Ascending aorta (tissue), 2 donors: ENCODE measurements around the gene ITPK1. TPM values are rescaled to one million over a fixed set of nuclear protein-coding genes. Genes with fewer than 3 reads are reported as not detected.

ENCODE experiments used
- DNase-seq, 2 donors: peaks; one replicate each; pipeline ENCODE4 v3.0.0-alpha.2; 2019; ENCODE audit warnings: low spot score in 2 of 2
- H3K27ac ChIP-seq, 2 donors: fragments of 200-600 bp; sonication (generic); one replicate each; pipeline ENCODE4 v1.5.1; 2016 to 2017; ENCODE audit warnings: mild to moderate bottlenecking in 1 of 2
- H3K27me3 ChIP-seq: fragments of 200-600 bp; sonication (generic); one replicate; pipeline ENCODE4 v1.5.1; 2017
- H3K36me3 ChIP-seq, 2 donors: fragments of 200-600 bp; sonication (generic); one replicate each; pipeline ENCODE4 v1.5.1; 2016
- H3K4me1 ChIP-seq, 2 donors: fragments of 200-600 bp; sonication (generic); one replicate each; pipeline ENCODE4 v1.5.1; 2016 to 2017; ENCODE audit warnings: mild to moderate bottlenecking in 1 of 2
- H3K4me3 ChIP-seq, 2 donors: fragments of 200-600 bp; sonication (generic); one replicate each; pipeline ENCODE4 v1.5.1; 2016 to 2017; ENCODE audit warnings: mild to moderate bottlenecking in 1 of 2
- H3K9me3 ChIP-seq, 2 donors: fragments of 200-600 bp; sonication (generic); one replicate each; pipeline ENCODE4 v1.5.1; 2016
- CTCF ChIP-seq, 3 experiments: fragments of 200-600 bp in 2 of 3; fragments of 450-650 bp in 1 of 3; sonication (generic) in 2 of 3; IDR thresholded peaks; one replicate each; pipeline ENCODE4 v1.5.1; 2016 to 2019; ENCODE audit warnings: antibody characterized with exemption in 3 of 3, mild to moderate bottlenecking in 1 of 3, moderate library complexity in 1 of 3
- intact Hi-C: fragments of 100-400 bp; cut with DNase I; formaldehyde crosslinking; loops from one replicate; pipeline ENCODE4 v1.15.1; 2023
- total RNA-seq: library from RNA; depleted of rRNA; stranded (reverse); fragments of >200 nt; gene quantifications from one replicate; pipeline ENCODE4 v1.1.0, GENCODE V29; 2016

ITPK1 gene
- total RNA-seq, 1 donor from 2014 or later, result 85.3 TPM

DNA sequence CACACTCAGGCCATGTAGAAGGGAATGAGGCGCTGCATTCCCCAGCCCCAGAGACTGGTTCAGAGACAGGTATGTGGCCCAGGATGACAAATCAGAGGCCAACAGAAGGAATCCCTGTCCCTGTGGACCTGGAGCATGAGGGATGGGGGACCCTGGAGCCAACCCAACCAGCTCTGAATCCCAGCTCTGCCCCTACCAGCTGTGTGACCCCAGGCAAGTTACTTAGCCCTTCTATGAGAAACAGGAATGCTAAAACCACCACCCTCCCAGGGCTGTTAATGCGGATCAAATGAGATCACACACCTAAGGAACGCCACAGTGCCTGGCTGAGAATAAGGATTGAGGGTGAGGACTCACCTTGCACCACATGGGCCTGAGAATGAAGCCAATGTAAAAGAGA lies 15.6 kb downstream of the ITPK1 start:
- no peak for DNase-seq
- no peaks in the 10 kb centered on the region for H3K9me3 ChIP-seq
- no peak overlapping the region for H3K27ac ChIP-seq
- TF ChIP-seq CTCF (IDR thresholded peaks at IDR 0.05), result no peak
- intact Hi-C loops, result no loop called here
- no peak overlapping the region for H3K4me3 ChIP-seq
- H3K36me3 ChIP-seq, result no peaks in the 10 kb centered on the region
- H3K27me3 ChIP-seq, result no peaks in the 10 kb centered on the region
- H3K4me1 ChIP-seq, result peaks cover 0 to 7% of the 10 kb centered on the region in 2 donors

DNA sequence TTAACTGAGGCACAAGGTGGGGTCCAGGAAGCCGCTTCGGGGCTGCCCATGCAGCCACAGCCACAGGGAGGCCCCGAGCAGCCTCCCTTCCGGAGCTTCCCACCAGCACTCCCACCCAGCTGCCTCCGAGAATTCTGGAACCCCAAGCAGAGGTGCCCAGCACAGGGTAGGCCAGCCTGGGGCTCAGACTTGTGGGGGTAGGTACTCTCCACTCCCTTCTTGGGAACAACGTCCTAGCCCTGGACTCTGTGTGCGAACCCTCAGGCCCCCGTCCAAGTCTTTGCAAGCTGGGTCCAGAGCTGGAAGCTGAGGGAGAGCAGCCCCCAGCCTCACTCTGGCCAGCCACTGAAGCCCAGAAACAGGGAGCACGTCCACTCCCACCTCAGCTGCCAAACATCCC lies 16.1 kb downstream of the ITPK1 start:
- TF ChIP-seq CTCF (IDR thresholded peaks at IDR 0.05), result no peak
- Histone ChIP-seq H3K9me3 (no peaks in the 10 kb centered on the region), H3K36me3 (no peaks in the 10 kb centered on the region), H3K4me1 (peaks cover 0 to 7% of the 10 kb centered on the region in 2 donors), H3K27me3 (no peaks in the 10 kb centered on the region), H3K4me3 (no peak overlapping the region), H3K27ac (no peak overlapping the region)
- no peak for DNase-seq
- intact Hi-C loops, result no loop called here

- H3K4me1 ChIP-seq, result peaks cover 0 to 7% of the 10 kb centered on the region in 2 donors
- no peaks in the 10 kb centered on the region for H3K36me3 ChIP-seq
- H3K27ac ChIP-seq, result no peak overlapping the region
- no peak for TF ChIP-seq CTCF (IDR thresholded peaks at IDR 0.05)
- no peaks in the 10 kb centered on the region for H3K27me3 ChIP-seq
- no peak for DNase-seq
- H3K9me3 ChIP-seq, result no peaks in the 10 kb centered on the region
- no peak overlapping the region for H3K4me3 ChIP-seq
- intact Hi-C loops, result no loop called here
Observed at GRCh38 chr14:93099196-93099595, 16.5 kb downstream of the ITPK1 start.

DNA sequence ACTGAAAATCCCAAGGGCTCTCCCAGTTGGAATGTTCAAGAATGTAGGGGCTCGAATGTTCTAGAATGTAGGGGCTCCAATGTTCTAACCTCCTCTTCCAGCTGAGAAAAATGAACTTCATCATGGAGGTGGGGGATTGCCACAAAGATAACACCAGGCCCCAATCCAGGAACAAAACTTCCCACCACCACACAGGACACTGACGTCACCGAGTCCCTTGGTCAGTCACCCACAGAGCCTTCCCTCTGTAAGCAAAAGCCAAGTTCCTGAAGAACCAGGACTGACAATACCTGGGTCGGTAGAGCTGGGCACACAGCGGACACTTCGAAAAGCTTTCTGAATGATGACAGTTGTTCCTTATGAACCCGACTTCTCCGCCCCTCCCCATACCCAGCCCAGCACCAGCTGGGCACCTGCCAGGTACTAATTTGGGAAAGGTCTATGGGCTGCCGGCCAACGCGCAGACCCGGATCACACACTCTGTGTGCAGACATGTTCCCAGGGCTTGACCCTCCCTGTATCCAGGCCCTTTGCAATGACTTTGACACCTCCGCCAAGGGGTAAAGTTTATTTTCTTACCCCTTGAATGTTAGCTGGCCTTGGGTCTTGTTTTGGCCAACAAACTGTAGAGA lies 18.9 kb downstream of the ITPK1 start:
- Histone ChIP-seq H3K9me3 (no peaks in the 10 kb centered on the region), H3K4me3 (no peak overlapping the region), H3K4me1 (peaks cover 0 to 7% of the 10 kb centered on the region in 2 donors), H3K36me3 (no peaks in the 10 kb centered on the region), H3K27ac (no peak overlapping the region), H3K27me3 (no peaks in the 10 kb centered on the region)
- no peak for TF ChIP-seq CTCF (IDR thresholded peaks at IDR 0.05)
- intact Hi-C loops, result no loop called here
- DNase-seq, result no peak

GRCh38 chr14:93095742-93096510 lies 19.8 kb downstream of the ITPK1 start:
- DNase-seq, result no peak
- Histone ChIP-seq H3K27me3 (no peaks in the 10 kb centered on the region), H3K4me3 (no peak overlapping the region), H3K27ac (no peak overlapping the region), H3K4me1 (peaks cover 0 to 14% of the 10 kb centered on the region in 2 donors), H3K9me3 (no peaks in the 10 kb centered on the region), H3K36me3 (no peaks in the 10 kb centered on the region)
- intact Hi-C loops, result no loop called here
- TF ChIP-seq CTCF (IDR thresholded peaks at IDR 0.05), result no peak
